ENCODE data around the gene NTM. TPM values are rescaled to one million over a fixed set of nuclear protein-coding genes. Genes with fewer than 3 reads are reported as not detected.

The NTM gene
- total RNA-seq, 2 donors from 2014 or later = not detected

- no peak for TF ChIP-seq CTCF (IDR thresholded peaks at IDR 0.05)
- Histone ChIP-seq H3K27me3 (replicated peaks; ENCODE audit: insufficient read depth) (no peaks in the 10 kb centered on the region), H3K36me3 (no peaks in the 10 kb centered on the region), H3K4me3 (no peak overlapping the region), H3K27ac (no peak overlapping the region), H3K4me1 (ENCODE audit: control insufficient read depth in 1 of 2, low read depth in 2 of 2) (no peaks in the 10 kb centered on the region), H3K9me3 (no peaks in the 10 kb centered on the region)
- no peak for DNase-seq (ENCODE audit: low spot score)
- ATAC-seq (ENCODE audit: insufficient number of reproducible peaks, low FRiP score, low read depth) = no peak
Measured at GRCh38 chr11:132045107-132045506, 674.7 kb downstream of the NTM start.

GRCh38 chr11:132046288-132046865 lies 676.0 kb downstream of the NTM start:
- no peaks in the 10 kb centered on the region for H3K36me3 ChIP-seq
- H3K4me3 ChIP-seq = no peak overlapping the region
- no peak overlapping the region for H3K27ac ChIP-seq
- ATAC-seq (ENCODE audit: insufficient number of reproducible peaks, low FRiP score, low read depth) = no peak
- no peak for DNase-seq (ENCODE audit: low spot score)
- TF ChIP-seq CTCF (IDR thresholded peaks at IDR 0.05) = no peak
- no peaks in the 10 kb centered on the region for H3K9me3 ChIP-seq
- H3K27me3 ChIP-seq (replicated peaks; ENCODE audit: insufficient read depth) = no peaks in the 10 kb centered on the region
- H3K4me1 ChIP-seq (ENCODE audit: control insufficient read depth in 1 of 2, low read depth in 2 of 2) = no peaks in the 10 kb centered on the region

GRCh38 chr11:132047167-132047566 lies 676.8 kb downstream of the NTM start:
- Histone ChIP-seq H3K27me3 (replicated peaks; ENCODE audit: insufficient read depth) (no peaks in the 10 kb centered on the region), H3K4me3 (no peak overlapping the region), H3K9me3 (no peaks in the 10 kb centered on the region), H3K36me3 (no peaks in the 10 kb centered on the region), H3K27ac (no peak overlapping the region), H3K4me1 (ENCODE audit: control insufficient read depth in 1 of 2, low read depth in 2 of 2) (no peaks in the 10 kb centered on the region)
- ATAC-seq (ENCODE audit: insufficient number of reproducible peaks, low FRiP score, low read depth) = no peak
- DNase-seq (ENCODE audit: low spot score) = no peak
- no peak for TF ChIP-seq CTCF (IDR thresholded peaks at IDR 0.05)

GRCh38 chr11:132048040-132048439 lies 677.6 kb downstream of the NTM start:
- DNase-seq (ENCODE audit: low spot score) = no peak
- ATAC-seq (ENCODE audit: insufficient number of reproducible peaks, low FRiP score, low read depth) = no peak
- Histone ChIP-seq H3K9me3 (no peaks in the 10 kb centered on the region), H3K36me3 (no peaks in the 10 kb centered on the region), H3K4me1 (ENCODE audit: control insufficient read depth in 1 of 2, low read depth in 2 of 2) (no peaks in the 10 kb centered on the region), H3K27me3 (replicated peaks; ENCODE audit: insufficient read depth) (no peaks in the 10 kb centered on the region), H3K4me3 (no peak overlapping the region), H3K27ac (no peak overlapping the region)
- no peak for TF ChIP-seq CTCF (IDR thresholded peaks at IDR 0.05)

- ATAC-seq (ENCODE audit: insufficient number of reproducible peaks, low FRiP score, low read depth) (no peak), DNase-seq (ENCODE audit: low spot score) (no peak)
- Histone ChIP-seq H3K27me3 (replicated peaks; ENCODE audit: insufficient read depth) (no peaks in the 10 kb centered on the region), H3K9me3 (no peaks in the 10 kb centered on the region), H3K36me3 (no peaks in the 10 kb centered on the region), H3K27ac (no peak overlapping the region), H3K4me3 (no peak overlapping the region), H3K4me1 (ENCODE audit: control insufficient read depth in 1 of 2, low read depth in 2 of 2) (no peaks in the 10 kb centered on the region)
- no peak for TF ChIP-seq CTCF (IDR thresholded peaks at IDR 0.05)
Measured at GRCh38 chr11:132049205-132049604, 678.8 kb downstream of the NTM start.
